HEK293 (cell line): Measurements from ENCODE around the gene DLG1.

Experiments
- CTCF ChIA-PET: fragments of 350-600 bp; formaldehyde crosslinking; extraction: SDS; loops from one replicate; lab custom pipeline; 2021; ENCODE audit warnings: antibody characterized with exemption; lab: Yijun Ruan, JAX
- POLR2A ChIA-PET: fragments of 300-600 bp; formaldehyde crosslinking; extraction: SDS; loops from one replicate; lab custom pipeline; 2020; ENCODE audit warnings: antibody characterized with exemption, inconsistent platforms; lab: Yijun Ruan, JAX
- H3K27ac ChIP-seq: fragments of 200-500 bp; sonication (Bioruptor generic); 2 replicates; pipeline ENCODE4 v1.5.1; 2014; ENCODE audit warnings: low read depth, low read length, control low read depth, inconsistent platforms; ENCODE audit errors: extremely low read depth
- H3K36me3 ChIP-seq, 2 experiments: fragments of 200-500 bp in 1 of 2; sonication (Bioruptor generic) in 1 of 2; 1 replicate in 1 of 2; 2 replicates in 1 of 2; pipeline ENCODE4 v1.5.1; 2014 to 2017; ENCODE audit warnings: inconsistent platforms in 2 of 2, low read length in 2 of 2; ENCODE audit not compliant: control insufficient read depth in 2 of 2, insufficient read depth in 1 of 2
- H3K4me1 ChIP-seq: fragments of 200-500 bp; sonication (Bioruptor generic); 2 replicates; pipeline ENCODE4 v1.5.1; 2014; ENCODE audit warnings: mild to moderate bottlenecking, low read length, inconsistent platforms; ENCODE audit not compliant: control insufficient read depth, insufficient read depth
- H3K4me3 ChIP-seq: 2 replicates; pipeline ENCODE4 v1.5.1; 2011; ENCODE audit warnings: low read depth, mild to moderate bottlenecking, control low read depth, low read length, moderate library complexity
- H3K9me3 ChIP-seq: fragments of 200-500 bp; sonication (Bioruptor generic); 2 replicates; pipeline ENCODE4 v1.5.1; 2014; ENCODE audit warnings: low read depth, low read length, inconsistent platforms; ENCODE audit not compliant: control insufficient read depth, insufficient read depth
- REST ChIP-seq: fragments of 450-650 bp; formaldehyde crosslinking; IDR thresholded peaks from 2 replicates; pipeline ENCODE4 v1.5.1; 2016; ENCODE audit warnings: missing biosample characterization, missing genetic modification characterization
- ZBTB21 ChIP-seq: fragments of 450-650 bp; formaldehyde crosslinking; IDR thresholded peaks from 2 replicates; pipeline ENCODE4 v1.5.1; 2017; ENCODE audit warnings: missing biosample characterization, missing genetic modification characterization
- ZBTB6 ChIP-seq: fragments of 450-650 bp; formaldehyde crosslinking; IDR thresholded peaks from 2 replicates; pipeline ENCODE4 v1.5.1; 2017; ENCODE audit warnings: missing biosample characterization, missing genetic modification characterization
- ZEB2 ChIP-seq: fragments of 450-650 bp; formaldehyde crosslinking; IDR thresholded peaks from 2 replicates; pipeline ENCODE4 v1.5.1; 2016; ENCODE audit warnings: missing biosample characterization, missing genetic modification characterization
- ZNF112 ChIP-seq: fragments of 450-650 bp; formaldehyde crosslinking; IDR thresholded peaks from 2 replicates; pipeline ENCODE4 v1.5.0; 2017; ENCODE audit warnings: missing biosample characterization, missing genetic modification characterization
- ZNF174 ChIP-seq: fragments of 450-650 bp; formaldehyde crosslinking; IDR thresholded peaks from 2 replicates; pipeline ENCODE4 v1.5.0; 2017; ENCODE audit warnings: missing biosample characterization, mild to moderate bottlenecking, missing genetic modification characterization
- ZNF175 ChIP-seq: fragments of 450-650 bp; formaldehyde crosslinking; IDR thresholded peaks from 2 replicates; pipeline ENCODE4 v1.5.1; 2016; ENCODE audit warnings: missing biosample characterization, missing genetic modification characterization
- ZNF19 ChIP-seq: fragments of 450-650 bp; formaldehyde crosslinking; IDR thresholded peaks from 2 replicates; pipeline ENCODE4; 2016; ENCODE audit warnings: missing biosample characterization, missing genetic modification characterization, low read depth
- ZNF223 ChIP-seq: fragments of 450-650 bp; formaldehyde crosslinking; IDR thresholded peaks from 2 replicates; pipeline ENCODE4 v1.5.1; 2016; ENCODE audit warnings: missing biosample characterization, missing genetic modification characterization
- ZNF473 ChIP-seq: fragments of 450-650 bp; formaldehyde crosslinking; IDR thresholded peaks from 2 replicates; pipeline ENCODE4 v1.5.1; 2017; ENCODE audit warnings: missing biosample characterization, missing genetic modification characterization
- ZNF513 ChIP-seq: fragments of 450-650 bp; IDR thresholded peaks from 2 replicates; pipeline ENCODE4 v1.5.1; 2018; ENCODE audit warnings: missing biosample characterization, missing genetic modification characterization
- ZNF555 ChIP-seq: fragments of 450-650 bp; formaldehyde crosslinking; conservative IDR thresholded peaks from 2 replicates; pipeline ENCODE4 v1.5.1; 2017; ENCODE audit warnings: missing biosample characterization, mild to moderate bottlenecking, missing genetic modification characterization, inconsistent platforms
- ZNF560 ChIP-seq: fragments of 450-650 bp; formaldehyde crosslinking; IDR thresholded peaks from 2 replicates; pipeline ENCODE4 v1.5.1; 2017; ENCODE audit warnings: missing biosample characterization, missing genetic modification characterization, borderline replicate concordance
- ZNF621 ChIP-seq: fragments of 450-650 bp; formaldehyde crosslinking; IDR thresholded peaks from 2 replicates; pipeline ENCODE4 v1.5.1; 2017; ENCODE audit warnings: missing biosample characterization, missing genetic modification characterization
- ZNF623 ChIP-seq: fragments of 450-650 bp; formaldehyde crosslinking; IDR thresholded peaks from 2 replicates; pipeline ENCODE4 v1.5.1; 2016; ENCODE audit warnings: missing biosample characterization, missing genetic modification characterization
- ZNF624 ChIP-seq: fragments of 450-650 bp; formaldehyde crosslinking; IDR thresholded peaks from 2 replicates; pipeline ENCODE4 v1.5.1; 2017; ENCODE audit warnings: missing biosample characterization, missing genetic modification characterization
- ZNF626 ChIP-seq: fragments of 450-650 bp; sonication (Bioruptor Pico); formaldehyde crosslinking; IDR thresholded peaks from 2 replicates; pipeline ENCODE4 v1.5.1; 2018; ENCODE audit warnings: missing biosample characterization, missing genetic modification characterization, inconsistent platforms
- ZNF629 ChIP-seq: fragments of 450-650 bp; formaldehyde crosslinking; IDR thresholded peaks from 2 replicates; pipeline ENCODE4 v1.5.1; 2017; ENCODE audit warnings: missing biosample characterization, missing genetic modification characterization
- ZNF639 ChIP-seq: fragments of 450-650 bp; formaldehyde crosslinking; IDR thresholded peaks from 2 replicates; pipeline ENCODE4 v1.5.1; 2016; ENCODE audit warnings: missing biosample characterization, missing genetic modification characterization
- ZNF76 ChIP-seq: fragments of 450-650 bp; formaldehyde crosslinking; IDR thresholded peaks from 2 replicates; pipeline ENCODE4; 2016; ENCODE audit warnings: low read depth, missing biosample characterization, missing genetic modification characterization, borderline replicate concordance
- ZNF777 ChIP-seq: fragments of 450-650 bp; formaldehyde crosslinking; IDR thresholded peaks from 2 replicates; pipeline ENCODE4 v1.5.1; 2017; ENCODE audit warnings: missing biosample characterization, missing genetic modification characterization, borderline replicate concordance
- ZNF830 ChIP-seq: fragments of 450-650 bp; IDR thresholded peaks from 2 replicates; pipeline ENCODE4 v1.5.0; 2018; ENCODE audit warnings: missing biosample characterization, missing genetic modification characterization, low read depth, mild to moderate bottlenecking, moderate library complexity
- ZSCAN4 ChIP-seq: fragments of 450-650 bp; formaldehyde crosslinking; IDR thresholded peaks from 2 replicates; pipeline ENCODE4 v1.5.1; 2017; ENCODE audit warnings: missing biosample characterization, missing genetic modification characterization
- ZXDB ChIP-seq: fragments of 450-650 bp; formaldehyde crosslinking; IDR thresholded peaks from 2 replicates; pipeline ENCODE4 v1.5.1; 2016; ENCODE audit warnings: missing biosample characterization, missing genetic modification characterization

Gene DLG1

GRCh38 chr3:197237897-197238296 is 60.5 kb downstream of the DLG1 start:
- Histone ChIP-seq H3K9me3 (no peaks in the 10 kb centered on the region), H3K27ac (no peak overlapping the region), H3K4me3 (no peak overlapping the region), H3K4me1 (no peaks in the 10 kb centered on the region), H3K36me3 (no peaks in the 10 kb centered on the region)
- CTCF ChIA-PET: interaction anchor here (1.3 kb wide), 1 partner anchor 19 kb away, joined by 5 read pairs; no protein-coding TSS in a partner anchor
- POLR2A ChIA-PET: no interaction called here
- no peak for TF ChIP-seq ZNF555
- TF ChIP-seq ZNF626 (tag by site-specific recombination): no peak

GRCh38 chr3:197236362-197236761 is 62.0 kb downstream of the DLG1 start:
- POLR2A ChIA-PET: no interaction called here

GRCh38 chr3:197234947-197235914 is 63.2 kb downstream of the DLG1 start:
- ChIA-PET POLR2A (interaction anchor here (0.6 kb wide), 1 partner anchor 63 kb away, joined by 4 read pairs; no protein-coding TSS in a partner anchor), CTCF (interaction anchor here (1.8 to 2.1 kb wide), 2 partner anchors 11 to 22 kb away, joined by 6 to 10 read pairs; no protein-coding TSS in a partner anchor)
- H3K4me3 ChIP-seq: no peak overlapping the region
- H3K27ac ChIP-seq: no peak overlapping the region
- no peaks in the 10 kb centered on the region for H3K4me1 ChIP-seq
- H3K36me3 ChIP-seq: no peaks in the 10 kb centered on the region
- H3K9me3 ChIP-seq: no peaks in the 10 kb centered on the region
- TF ChIP-seq REST (tag by site-specific recombination): peak; percentile 49; the same call in 1 of the 2 replicates
- no peak for TF ChIP-seq ZNF112
- TF ChIP-seq ZNF777 (tag by site-specific recombination): no peak
- TF ChIP-seq ZNF76 (tag by site-specific recombination): no peak
- TF ChIP-seq ZSCAN4 (tag by site-specific recombination): no peak
- no peak for TF ChIP-seq ZNF621
- 0 out of 2 replicates have a peak, but pooled peaks have one; percentile 22 for TF ChIP-seq ZBTB6 (tag by site-specific recombination)
- TF ChIP-seq ZNF175: no peak
- no peak for TF ChIP-seq ZNF830
- TF ChIP-seq ZNF513 (tag by site-specific recombination): no peak
- no peak for TF ChIP-seq ZNF174
- no peak for TF ChIP-seq ZEB2
- TF ChIP-seq ZNF629 (tag by site-specific recombination): no peak
- TF ChIP-seq ZNF223 (tag by site-specific recombination): no peak

More at GRCh38 chr3:197236362-197236761, 62.0 kb downstream of the DLG1 start:
- CTCF ChIA-PET: no interaction called here
- no peak overlapping the region for H3K4me3 ChIP-seq
- TF ChIP-seq ZNF623 (tag by site-specific recombination): no peak
- no peak for TF ChIP-seq ZNF473 (tag by site-specific recombination)
- no peak for TF ChIP-seq ZXDB
- TF ChIP-seq ZNF639: no peak
- no peak for TF ChIP-seq ZBTB21 (tag by site-specific recombination)
- no peak for TF ChIP-seq ZNF624 (tag by site-specific recombination)
- TF ChIP-seq ZNF560 (tag by site-specific recombination): no peak
- no peak for TF ChIP-seq ZNF19 (tag by site-specific recombination)
- no peaks in the 10 kb centered on the region for H3K4me1 ChIP-seq
- H3K27ac ChIP-seq: no peak overlapping the region
- H3K9me3 ChIP-seq: no peaks in the 10 kb centered on the region
- H3K36me3 ChIP-seq: no peaks in the 10 kb centered on the region
